Limb (tissue), 2 donors: ENCODE measurements around the gene PLBD2.
A peak's percentile ranks its signal among the peaks of the same experiment; 100 is the strongest.

Source experiments
- DNase-seq, 2 donors: peaks; one replicate each; pipeline ENCODE4 v3.0.0-alpha.2; 2016; ENCODE audit errors: extremely low spot score in 2 of 2

The PLBD2 gene

GRCh38 chr12:113393749-113394148, 35.4 kb downstream of the PLBD2 start:
- DNase-seq: no peak

DNA sequence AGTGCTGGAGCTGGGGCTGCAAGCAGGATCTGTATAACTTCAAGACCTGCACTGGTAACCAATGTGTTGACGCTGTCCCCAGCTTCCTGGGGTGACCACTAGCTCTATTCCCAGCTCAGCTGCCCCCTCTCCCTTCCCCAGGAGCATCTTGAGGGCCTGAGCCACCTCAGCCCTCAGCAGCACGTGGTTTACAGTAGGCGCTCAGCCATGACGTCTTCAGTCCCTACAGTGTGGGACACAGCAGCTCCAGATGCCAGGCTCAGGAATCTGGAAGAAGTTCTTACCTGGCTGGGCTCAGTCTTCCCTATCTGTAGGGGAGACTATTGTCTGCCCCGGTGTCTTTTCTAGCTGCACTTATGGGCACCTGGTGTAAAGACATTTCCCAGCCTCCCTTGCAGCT, 36.7 kb downstream of the PLBD2 start:
- DNase-seq: no peak

DNA sequence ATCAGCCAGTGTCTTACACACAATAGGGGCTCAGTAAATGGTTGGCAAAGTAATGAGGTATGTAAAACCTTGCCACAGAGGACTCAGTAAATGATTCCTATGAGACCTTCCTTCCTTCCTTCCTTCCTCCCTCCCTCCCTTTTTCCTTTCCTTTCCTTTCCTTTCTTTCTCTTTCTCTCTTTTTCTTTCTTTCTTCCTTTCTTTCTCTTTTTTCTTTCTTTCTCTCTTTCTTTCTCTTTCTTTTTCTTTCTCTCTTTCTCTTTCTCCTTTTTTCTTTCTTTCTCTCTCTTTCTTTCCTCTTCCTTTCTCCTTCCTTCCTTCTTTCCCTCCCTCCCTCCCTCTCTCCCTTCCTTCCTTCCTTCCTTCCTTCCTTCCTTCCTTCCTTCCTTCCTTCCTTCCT, 37.8 kb downstream of the PLBD2 start:
- no peak for DNase-seq

DNA sequence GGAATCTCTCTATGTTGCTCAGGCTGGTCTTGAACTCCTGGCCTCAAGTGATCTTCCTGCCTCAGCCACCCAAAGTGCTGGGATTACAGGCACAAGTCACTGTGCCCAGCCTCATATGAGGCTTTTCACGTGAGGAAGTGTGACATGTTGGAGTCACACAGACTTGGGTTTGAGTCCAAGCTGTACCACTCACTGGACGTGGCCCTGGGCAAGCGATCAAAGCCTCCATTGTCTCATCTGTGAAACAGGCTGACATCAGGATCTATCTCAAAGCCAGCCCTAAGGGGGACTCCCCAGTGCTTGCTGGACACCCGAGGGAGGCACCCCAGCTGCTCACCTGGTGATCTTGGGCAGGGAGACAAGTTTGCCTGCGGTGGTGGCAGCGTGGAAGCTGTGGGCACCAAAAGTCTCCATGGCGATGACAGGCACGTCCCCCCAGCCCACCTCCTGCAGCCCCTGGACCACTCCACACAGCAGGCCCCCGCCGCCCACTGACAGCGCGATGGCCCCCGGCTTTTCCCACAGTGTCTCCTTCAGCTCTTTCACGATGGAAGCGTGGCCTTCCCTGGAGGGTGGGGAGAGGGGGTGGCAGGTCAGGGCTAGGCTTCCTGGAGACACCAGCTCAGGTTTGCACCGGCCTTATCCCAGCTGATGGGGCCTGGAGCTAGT, 38.6 kb downstream of the PLBD2 start:
- DNase-seq: no peak

DNA sequence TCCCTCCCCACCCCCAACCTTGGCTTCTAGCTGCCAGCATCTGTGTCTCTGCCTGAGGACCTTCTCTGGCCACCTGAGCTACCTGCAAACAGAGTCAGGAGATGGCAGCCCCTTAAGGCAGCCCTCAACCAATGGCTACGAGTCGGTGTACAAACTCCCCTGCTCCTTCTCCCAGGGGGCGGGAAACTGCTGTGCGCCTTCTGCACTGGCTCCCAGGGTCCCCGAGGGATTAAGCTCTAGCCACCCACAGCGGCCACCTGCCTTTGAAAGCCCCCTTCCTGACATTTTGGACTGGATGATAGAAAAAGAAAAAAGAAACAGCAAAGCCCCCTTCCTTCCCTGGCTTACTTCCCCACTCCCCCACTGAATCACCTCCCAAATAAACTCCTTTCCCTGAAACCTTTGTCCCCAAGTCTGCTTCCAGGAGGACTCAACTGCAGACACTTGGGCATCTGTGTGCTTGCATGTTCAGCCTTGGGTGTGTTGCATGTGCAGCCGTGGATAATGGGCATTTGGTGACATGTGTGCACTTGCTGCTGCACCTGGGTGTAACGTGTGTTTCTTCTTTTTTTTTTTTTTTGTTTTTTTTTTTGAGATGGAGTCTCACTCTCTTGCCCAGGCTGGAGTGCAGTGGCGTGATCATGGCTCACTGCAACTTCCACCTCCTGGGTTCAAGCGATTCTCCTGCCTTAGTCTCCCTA, 39.3 kb downstream of the PLBD2 start:
- no peak for DNase-seq

- DNase-seq: no peak
Observed at GRCh38 chr12:113398346-113399290, 40.2 kb downstream of the PLBD2 start.

GRCh38 chr12:113399490-113399889, 41.1 kb downstream of the PLBD2 start:
- DNase-seq: no peak

DNA sequence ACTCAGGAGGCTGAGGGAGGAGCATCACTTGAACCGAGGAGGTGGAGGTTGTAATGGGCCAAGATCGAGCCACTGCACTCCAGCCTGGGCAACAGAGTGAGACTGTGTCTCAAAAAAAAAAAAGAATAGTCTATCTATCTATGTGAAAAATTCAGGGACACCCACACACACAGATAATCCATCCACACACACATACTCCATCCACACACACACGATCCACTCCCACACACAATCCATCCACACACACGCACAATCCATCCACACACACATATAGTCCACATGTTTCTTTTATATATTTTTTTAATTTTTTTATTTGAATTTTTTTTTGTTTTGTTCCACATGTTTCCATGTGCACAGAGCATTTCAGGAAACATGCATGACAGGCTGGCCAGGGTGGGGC, 42.0 kb downstream of the PLBD2 start:
- DNase-seq: no peak

GRCh38 chr12:113401066-113402000, 42.9 kb downstream of the PLBD2 start:
- DNase-seq: no peak

DNA sequence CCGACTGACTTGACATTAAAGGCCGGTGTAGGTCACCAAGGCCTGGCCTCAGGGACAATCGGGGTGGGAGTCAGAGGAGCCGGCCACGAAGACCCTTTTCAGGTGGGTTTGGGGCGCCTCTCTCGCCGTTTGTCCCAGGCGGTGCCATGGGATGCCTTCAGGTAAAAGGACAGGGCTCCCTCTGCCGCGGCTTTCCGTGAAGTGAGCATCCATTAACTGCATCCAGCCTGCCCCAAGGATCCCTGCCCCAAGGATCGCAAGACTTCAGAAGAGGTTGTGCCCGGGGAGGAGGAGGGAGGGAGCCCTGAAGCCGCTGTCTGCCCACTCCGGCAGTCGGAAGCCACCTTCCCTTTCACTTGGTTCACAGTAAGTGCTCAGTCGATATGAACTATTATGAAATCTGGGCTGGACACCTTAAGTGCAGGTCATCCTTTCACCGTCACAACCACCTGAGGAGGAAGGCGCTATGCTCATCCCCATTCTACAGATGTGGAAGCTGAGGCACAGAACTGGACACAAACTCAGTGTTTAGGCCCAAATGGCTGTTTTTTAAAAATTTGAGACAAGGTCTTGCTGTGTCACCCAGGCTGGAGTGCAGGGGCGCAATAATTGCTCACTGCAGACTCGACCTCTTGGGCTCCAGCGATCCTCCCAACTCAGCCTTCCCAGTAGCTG, 44.3 kb downstream of the PLBD2 start:
- DNase-seq: no peak

DNA sequence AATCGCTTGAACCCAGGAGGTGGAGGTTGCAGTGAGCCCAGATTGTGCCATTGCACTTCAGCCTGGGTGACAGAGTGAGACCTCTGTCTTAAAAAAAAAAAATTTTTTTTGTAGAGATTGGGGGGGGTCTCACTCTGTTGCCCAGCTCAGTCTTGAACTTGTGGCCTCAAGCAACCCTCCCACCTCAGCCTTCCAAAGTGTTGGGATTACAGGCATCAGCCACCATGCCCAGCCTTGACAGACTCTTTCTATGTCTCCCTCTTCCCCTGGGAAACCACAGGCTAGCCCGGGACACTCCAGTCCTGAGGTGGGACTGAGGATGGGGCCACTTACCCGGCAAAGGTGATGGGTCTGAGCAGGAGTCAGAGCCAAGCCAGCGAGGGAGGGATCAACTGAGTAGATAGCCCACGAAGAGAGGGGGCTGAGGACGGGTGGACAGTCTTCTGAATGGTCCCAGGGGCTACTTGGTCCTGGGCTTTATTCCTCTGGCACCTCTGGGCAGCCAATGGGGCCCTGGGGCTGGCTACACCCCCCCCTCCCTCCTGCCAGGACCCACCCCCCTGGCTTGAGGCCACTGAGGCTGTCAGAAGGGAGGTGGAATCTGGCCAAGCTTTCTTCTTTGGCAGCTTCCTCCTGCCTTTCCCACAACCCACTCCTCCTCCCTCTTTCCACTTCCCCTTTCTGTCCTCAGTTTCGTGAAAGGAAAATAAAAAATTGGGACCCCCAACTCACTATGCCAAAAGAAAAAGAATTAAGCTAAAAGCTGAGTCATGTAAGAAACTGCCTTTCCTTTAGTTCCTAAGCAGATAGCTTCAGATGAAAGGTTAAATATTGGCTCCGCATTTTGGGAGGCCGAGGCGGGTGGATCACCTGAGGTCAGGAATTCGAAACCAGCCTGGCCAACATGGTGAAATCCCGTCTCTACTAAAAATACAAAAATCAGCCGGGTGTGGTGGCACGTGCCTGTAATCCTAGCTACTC, 45.3 kb downstream of the PLBD2 start, which contains the start of gene SDS:
Gene SDS (minus strand): TSS at position 453 of the 981 bp plus-strand sequence. CDS start 4,179 bp downstream, outside the sequence.
- DNase-seq: peak; percentile 60 to 83

GRCh38 chr12:113405694-113406093, 47.3 kb downstream of the PLBD2 start:
- no peak for DNase-seq

GRCh38 chr12:113407931-113408600, 49.7 kb downstream of the PLBD2 start:
- DNase-seq: no peak

GRCh38 chr12:113408756-113409298, 50.4 kb downstream of the PLBD2 start:
- DNase-seq: no peak

GRCh38 chr12:113409462-113410124, 51.2 kb downstream of the PLBD2 start:
- DNase-seq: no peak

DNA sequence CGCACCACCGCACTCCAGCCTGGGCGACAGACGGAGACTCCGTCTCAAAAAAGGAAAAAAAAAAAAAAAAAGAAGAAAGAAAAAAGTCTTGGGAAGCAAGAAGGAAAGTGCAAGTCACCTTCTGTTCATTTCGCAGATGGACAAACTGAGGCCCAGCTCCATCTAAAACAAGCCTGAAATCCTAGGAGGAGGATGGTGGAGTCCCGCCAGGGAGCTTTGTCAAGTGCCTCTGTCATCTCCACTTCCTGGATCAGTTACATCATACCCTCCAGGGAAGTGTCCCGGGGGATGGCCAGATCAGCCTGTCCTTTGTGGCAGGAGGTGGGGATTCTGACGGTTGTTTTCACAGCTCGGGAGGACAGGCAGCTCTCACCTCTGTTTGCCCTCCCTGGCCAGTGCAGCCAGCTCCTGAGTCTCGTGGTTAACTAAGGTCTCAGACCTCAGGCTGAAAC, 55.1 kb downstream of the PLBD2 start:
- no peak for DNase-seq

DNA sequence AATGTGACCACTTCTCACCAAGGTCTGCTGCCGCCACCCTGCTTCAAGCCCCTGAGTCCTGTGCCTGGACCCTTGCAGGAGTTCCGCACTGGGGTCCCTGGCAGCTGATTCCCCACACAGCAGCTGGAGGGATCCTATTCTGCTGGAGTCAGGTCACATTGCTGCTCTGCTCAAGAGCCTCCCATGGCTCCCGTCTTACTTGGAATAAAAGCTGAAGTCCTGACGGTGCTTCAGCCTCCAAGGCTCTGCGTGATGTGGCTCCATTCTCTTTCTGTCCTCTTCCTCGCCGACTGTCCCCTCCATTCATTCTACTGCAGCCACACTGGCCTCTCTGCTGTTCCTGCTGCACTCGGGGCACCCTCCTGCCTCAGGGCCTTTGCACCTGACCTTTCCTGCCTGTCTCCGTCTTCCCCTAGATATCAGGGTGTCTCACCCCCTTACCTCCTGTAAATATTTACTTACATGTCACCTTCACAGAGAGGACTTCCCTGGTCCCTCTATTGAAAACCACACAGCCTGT, 56.2 kb downstream of the PLBD2 start:
- DNase-seq: no peak
